Glomerular visceral epithelial cell (primary cell): ENCODE data around the gene RBM18.

Experiments used
- DNase-seq: peaks from one replicate; pipeline ENCODE4 v3.0.0-alpha.2; 2016; ENCODE audit errors: extremely low spot score

RBM18 gene

GRCh38 chr9:122258886-122259415 lies 5.7 kb downstream of the RBM18 start:
- DNase-seq: no peak

DNA sequence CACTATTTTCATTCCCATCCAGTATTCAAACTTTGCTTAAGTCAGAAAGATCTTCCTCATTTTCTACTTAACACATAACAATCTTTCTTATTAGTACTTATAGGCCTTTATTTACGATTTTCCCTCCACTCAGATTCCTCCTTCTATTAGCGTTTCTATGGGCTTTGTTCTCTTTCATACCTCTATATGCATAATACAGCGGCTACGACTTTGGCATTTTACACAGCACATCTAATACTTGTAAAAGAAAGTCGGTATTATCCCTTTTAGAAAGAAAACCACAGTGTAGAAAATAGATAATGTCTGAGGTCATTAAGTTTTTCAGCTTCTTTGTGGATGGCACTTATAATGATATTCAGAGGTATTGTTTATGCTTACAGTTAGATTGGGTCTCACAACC lies 8.4 kb downstream of the RBM18 start:
- no peak for DNase-seq

DNA sequence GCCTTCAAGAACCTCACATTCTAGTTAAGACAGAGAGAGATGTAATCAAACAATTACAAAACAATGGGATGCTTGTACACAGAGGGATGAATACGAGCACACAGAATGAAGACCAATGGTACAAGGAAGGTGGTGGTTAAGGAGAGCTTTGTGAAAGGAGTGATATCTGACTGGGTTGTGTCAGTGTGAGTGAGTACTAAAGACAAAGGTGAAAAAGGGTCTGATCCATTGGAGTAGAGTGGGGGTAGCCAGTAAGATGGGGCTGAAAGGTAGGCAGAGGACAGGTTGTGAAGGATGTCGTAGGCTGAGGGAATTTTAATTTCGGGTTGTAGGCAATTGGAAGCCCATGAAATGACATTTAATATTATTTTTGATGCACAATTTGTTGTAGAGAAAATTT lies 9.9 kb downstream of the RBM18 start:
- no peak for DNase-seq

DNA sequence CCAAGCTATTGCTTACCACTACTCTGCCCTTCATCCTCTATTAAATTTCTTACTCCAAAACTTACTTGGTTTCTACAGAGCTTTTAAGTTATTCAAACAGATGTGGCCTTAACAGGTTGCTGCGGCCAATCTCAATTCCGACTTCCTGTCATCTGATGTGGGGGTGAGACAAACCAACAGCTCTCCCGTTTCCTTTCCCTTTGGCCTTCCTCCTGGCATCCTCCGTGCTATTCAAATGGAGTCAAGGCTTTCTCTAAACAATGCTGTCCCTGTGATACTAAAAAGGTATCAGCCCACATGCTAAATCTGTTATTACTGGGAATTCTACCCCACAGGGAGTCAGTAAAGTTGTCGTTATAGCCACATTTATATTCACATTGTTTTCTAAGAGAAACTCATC lies 11.8 kb downstream of the RBM18 start:
- no peak for DNase-seq

DNA sequence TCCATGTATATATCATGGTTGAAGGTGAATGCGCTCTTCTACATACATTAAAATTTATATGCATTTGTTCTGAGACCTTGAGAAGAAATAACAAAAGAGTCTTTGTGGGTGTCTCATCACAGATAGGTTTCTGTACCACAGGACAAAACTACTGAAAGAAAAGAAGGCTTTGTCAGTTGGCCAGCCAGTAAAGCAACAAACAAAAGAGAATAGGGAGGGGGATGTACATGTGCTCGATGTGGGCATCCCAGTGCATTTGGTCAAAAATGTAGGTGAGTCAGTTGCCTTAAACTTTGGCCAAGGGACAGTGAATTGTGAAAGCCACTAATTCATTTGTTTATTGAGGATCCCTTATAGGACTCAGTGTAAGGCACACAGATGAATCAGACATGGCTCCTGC lies 13.3 kb downstream of the RBM18 start:
- no peak for DNase-seq

DNA sequence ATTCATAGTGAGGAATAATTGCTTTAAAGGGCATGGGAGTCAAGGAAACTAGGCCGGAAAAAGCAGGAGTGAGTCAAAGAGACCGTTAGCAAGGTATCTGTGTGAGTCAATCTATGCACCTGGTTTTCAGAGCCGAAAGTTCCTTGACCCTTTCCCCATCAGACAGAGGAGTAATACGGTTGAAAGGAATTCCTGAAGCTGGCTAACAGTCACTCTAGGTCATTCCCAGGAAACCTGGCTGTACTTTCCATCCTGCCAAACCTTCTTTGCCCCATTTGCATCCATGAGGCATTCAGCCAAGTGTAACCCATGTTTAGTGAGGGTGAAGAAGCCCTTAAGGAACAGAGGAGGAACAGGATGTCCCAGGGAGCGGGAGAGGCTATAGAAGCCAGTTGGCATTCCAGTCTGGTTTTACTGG lies 16.2 kb downstream of the RBM18 start:
- DNase-seq: no peak

DNA sequence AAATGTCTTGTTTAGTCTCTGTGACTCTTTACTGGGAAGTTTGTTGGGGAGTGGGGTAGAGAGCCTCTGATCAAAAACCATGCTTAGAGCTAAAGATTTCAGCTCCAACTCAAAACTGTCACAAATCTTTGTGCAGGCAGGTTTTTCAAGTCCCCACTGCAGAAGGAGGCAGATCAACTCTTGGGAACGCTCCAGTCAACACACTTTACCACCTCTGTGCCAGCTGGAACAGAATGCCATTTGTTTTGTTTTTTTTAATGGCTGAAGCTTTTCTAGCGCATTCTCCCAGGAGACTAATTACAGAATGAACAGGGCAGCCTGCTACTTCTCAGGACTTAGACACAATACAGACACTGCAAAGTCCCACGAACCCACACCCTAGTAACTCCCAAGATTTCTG lies 18.0 kb downstream of the RBM18 start:
- no peak for DNase-seq

DNA sequence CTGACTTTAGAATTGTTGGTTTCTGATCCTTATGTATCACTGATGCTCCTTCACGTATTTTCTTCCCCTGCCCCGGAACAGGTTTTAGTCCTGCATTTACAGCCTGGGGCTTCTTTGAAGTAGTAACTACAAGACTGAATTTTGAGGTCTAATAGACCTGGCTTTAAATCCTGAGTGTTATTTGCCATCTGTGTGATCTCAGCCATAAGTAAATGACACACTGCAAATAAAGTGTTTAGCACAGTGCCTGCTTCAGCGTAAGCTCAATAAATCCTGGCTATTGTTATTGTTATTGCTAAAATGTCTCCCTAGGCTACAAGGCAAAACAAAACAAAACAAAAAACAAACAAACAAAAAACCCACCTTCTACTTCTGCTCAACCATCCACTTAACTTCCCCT lies 20.3 kb downstream of the RBM18 start:
- no peak for DNase-seq

DNA sequence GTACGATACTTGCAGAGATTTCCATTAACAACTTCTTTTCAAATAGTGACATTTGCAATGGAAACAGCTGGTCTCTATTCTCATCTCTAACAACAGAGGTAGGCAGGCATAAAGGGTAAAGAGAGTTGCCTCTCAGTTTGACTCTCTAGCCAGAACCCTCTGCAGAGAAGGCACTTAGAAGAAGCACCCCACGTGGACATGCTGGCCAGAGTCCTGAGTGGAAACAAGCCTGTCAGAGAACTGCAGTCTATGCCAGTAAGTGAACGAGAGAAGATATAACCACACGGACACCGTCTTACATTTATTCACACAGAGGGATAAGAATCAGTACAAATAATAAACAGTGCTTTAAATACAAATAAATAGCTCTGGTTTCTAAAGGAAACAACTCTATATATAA lies 24.9 kb downstream of the RBM18 start:
- no peak for DNase-seq

GRCh38 chr9:122236681-122237080 lies 28.0 kb downstream of the RBM18 start:
- no peak for DNase-seq

DNA sequence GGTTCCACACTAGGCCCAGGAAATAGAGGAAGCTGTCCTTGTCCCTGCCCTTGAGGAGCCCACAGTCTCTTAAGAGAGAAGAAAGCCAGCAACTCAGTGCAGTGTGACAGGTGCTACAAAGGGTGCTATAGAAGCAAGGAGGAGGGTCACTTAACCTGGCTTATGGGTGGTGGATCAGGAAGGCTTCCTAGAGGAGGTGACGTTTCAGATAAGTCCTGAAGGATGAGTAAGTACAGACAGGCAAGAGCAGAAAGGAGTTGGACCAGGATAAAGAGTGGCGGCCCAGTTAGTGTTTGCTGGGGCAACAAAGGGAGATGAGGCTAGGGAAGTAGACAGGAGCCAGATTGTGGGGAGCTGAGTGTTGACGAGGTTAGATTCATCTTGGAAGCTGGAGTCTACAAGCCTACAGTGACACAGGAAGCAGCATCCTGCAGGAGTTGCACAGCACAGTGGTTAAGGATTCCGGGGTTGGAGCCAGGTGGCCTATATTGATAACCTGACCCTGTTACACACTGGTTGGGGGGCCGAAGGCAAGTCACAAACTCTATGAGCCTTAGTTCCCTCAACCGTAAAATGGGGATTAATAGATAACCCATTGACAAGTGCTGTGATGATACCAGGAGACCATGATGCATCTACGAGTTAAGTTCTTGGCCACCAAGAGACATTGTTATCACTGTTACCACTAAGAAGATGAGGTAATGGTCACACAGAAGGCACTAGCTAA lies 30.5 kb downstream of the RBM18 start:
- DNase-seq: no peak

GRCh38 chr9:122232796-122233306 lies 31.8 kb downstream of the RBM18 start:
- no peak for DNase-seq

DNA sequence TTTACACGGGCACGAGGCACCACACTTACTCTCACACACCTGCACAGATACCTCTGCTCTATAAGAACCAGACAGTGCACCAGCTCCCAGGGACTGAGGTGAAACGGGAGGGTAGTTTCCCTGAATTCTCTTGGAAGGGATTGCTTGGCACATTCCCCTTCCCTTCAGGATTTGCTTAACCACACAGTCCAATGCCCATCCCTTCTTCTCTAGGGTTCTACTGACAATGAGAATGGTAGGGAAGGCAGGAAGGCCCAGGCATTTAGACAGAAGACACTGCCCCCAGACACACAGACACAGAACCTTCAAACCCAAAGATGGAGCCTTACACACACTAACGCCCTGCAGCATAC lies 35.2 kb downstream of the RBM18 start:
- DNase-seq: no peak

- peak; percentile 43 for DNase-seq
Observed at GRCh38 chr9:122228568-122229484, 35.8 kb downstream of the RBM18 start, which contains the start of gene LHX6. LHX6 (minus strand) TSS chr9:122228957; CDS start chr9:122228740, 217 bp downstream.

DNA sequence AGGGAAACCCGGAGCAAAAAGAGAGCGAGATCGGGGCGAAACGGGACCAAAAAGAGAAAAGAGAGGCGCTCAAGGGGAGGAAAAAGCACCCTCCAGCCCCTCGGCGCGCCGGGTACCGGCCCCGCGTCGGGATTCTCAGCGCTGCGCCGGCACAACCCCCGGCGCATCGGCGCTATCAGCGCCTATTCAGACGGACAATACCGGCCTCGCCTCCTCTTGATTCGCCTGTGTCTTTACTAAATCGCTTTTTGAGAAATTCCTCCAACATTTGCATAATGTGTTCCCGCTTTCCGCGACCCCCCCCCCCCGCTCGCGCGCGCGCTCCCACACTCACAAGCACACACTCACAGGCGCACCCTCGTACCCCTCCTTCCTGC lies 36.5 kb downstream of the RBM18 start:
- no peak for DNase-seq

GRCh38 chr9:122227575-122227900 lies 37.1 kb downstream of the RBM18 start:
- no peak for DNase-seq

DNA sequence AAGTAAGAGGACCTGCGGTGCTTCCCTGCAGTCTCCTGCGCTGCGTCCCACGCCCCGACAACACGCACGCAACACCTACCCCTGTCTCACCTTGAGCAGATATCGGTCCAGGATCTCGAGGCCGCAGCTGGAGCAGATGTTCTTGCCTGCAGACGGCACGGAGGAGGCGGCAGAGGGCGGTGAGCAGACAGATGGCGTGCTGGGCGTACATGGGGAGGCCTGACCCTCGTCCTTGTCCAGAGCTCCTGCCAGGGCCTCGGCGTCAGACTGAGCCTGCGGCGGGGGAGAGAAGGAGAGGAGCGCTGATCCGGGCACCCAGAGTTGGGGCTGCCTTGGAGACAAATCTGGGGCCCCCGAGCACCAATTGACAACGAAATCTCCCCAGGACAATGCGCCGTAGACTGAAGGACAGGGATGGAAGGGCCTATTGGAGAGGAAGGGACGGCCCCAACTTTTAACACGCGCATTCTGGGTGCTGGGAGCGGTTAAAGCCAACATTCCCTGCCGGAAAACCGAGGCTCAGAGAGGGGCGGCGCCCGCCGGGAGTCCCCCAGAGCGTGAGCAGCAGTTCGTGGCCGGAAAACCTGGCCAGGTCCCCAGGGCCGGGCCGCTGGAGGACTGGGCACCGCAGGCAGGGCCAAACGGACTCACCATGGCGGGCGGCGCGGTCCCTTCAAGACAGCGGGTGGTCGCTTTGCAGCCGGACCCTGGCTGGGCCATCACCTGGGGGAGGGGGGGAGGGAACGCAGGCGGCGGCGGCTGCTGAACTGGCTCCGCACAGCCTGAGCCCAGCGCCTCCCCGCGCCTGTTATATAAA lies 37.7 kb downstream of the RBM18 start:
- DNase-seq: no peak

DNA sequence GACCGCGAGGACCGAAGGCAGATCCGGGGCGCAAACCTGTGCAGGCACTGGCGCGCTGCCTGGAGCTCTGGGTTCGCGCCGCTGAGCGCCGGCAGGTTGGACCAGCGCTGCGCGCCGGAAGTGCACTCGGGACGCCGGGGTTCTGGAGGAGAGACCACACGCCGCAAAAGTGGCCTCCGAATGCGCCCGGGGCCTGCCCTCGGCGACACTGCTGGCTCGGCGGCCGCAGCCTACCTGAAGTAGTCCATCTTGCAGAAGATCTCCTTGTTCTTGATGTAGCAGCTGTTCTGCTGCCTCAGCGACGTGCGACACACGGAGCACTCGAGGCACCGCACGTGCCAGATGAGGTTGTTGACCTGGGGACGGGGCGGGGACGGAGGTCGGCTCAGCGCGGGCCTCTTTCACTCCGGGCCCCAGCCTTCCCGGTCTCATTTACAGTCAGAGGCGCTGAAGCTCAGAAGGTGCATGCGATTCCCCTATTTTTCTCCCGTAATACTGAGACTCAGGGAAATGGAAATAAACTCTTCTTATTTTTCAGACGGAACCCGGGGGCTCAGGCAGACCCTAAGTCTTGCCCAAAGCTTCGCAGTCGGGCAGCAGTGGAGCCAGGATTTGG lies 38.4 kb downstream of the RBM18 start:
- DNase-seq: no peak

DNA sequence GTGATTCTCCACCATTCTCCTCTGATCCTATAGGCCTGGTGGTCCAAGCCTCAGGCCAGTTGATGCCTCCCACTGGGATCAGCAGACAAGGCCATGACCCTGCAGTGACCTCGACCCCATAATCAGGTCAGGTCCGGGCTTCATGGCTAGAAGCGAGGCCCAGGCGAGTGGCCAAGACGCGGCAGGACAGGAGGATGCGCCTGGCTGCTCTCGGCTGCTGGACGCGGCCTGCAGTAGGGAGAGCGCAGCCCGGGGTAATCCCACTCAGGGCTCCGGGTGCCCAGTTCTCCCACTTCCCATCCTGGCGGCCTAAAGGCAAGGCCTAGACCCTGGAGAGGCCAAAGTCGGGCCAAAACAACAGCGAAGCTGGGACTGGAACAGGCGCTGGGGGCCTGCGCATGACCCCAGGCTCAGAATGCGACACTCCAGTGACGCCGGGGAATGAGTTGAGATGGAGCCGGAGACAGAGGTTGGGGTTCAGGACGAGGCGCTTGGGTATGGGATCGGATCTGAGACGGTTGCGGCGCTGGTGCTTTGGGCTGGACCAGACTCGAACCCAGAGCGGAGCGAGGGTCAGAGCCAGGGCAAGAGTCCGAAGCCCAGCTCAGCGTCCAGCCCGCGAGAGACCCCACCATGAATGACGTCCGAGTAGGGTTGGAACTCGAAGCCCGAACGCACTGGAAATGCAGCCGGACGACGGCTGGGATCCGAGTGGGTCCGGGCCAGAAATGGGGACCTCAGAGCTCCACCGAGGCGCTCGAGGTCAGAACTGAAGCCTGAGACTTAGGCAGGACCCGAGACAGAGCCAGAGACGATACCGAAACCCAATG lies 39.1 kb downstream of the RBM18 start:
- DNase-seq: no peak

DNA sequence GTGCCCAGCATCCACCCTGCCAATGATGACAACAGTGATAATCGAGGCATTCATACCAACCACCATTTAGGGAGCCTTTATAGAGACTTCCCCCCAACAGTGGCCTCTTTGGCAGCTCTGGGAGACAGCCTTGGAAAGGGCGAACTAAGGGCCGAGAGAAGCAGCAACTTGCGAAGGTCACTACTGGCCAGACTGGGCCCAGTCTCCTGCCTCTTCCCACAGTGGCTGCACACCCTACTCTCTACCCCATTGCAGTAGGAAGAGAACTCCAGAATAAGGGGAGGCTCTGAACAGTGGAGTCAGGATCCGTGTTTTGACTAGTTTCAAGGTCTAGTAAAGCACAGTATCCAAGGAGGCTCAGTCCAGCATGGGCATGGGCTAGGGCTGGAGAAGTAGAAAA lies 41.2 kb downstream of the RBM18 start:
- DNase-seq: no peak

GRCh38 chr9:122222791-122223190 lies 41.8 kb downstream of the RBM18 start:
- no peak for DNase-seq
